Measurements from ENCODE around the gene SCGB3A1.

SCGB3A1 gene

GRCh38 chr5:180603076-180603594 is 11.8 kb upstream of the SCGB3A1 start:
- DNase-seq, result no peak

- no peak for DNase-seq
Observed at GRCh38 chr5:180602481-180603075, 11.3 kb upstream of the SCGB3A1 start.

GRCh38 chr5:180601591-180602480 is 10.5 kb upstream of the SCGB3A1 start:
- no peak for DNase-seq

GRCh38 chr5:180600554-180601041 is 9.3 kb upstream of the SCGB3A1 start:
- DNase-seq, result no peak

- DNase-seq, result no peak
Observed at GRCh38 chr5:180599981-180600553, 8.8 kb upstream of the SCGB3A1 start.

GRCh38 chr5:180599590-180599914 is 8.3 kb upstream of the SCGB3A1 start:
- no peak for DNase-seq

GRCh38 chr5:180598797-180599589 is 7.7 kb upstream of the SCGB3A1 start:
- DNase-seq, result no peak

- DNase-seq, result no peak
Observed at GRCh38 chr5:180598316-180598701, 7.0 kb upstream of the SCGB3A1 start.

- no peak for DNase-seq
Observed at GRCh38 chr5:180596668-180597231, 5.5 kb upstream of the SCGB3A1 start.

- no peak for DNase-seq
Observed at GRCh38 chr5:180596115-180596667, 4.9 kb upstream of the SCGB3A1 start.

GRCh38 chr5:180595381-180596114 is 4.2 kb upstream of the SCGB3A1 start:
- no peak for DNase-seq

- no peak for DNase-seq
Observed at GRCh38 chr5:180595046-180595379, 3.7 kb upstream of the SCGB3A1 start.

GRCh38 chr5:180594311-180595045 is 3.2 kb upstream of the SCGB3A1 start:
- DNase-seq, result no peak

GRCh38 chr5:180593446-180594206 is 2.3 kb upstream of the SCGB3A1 start:
- no peak for DNase-seq

- DNase-seq, result no peak
Observed at GRCh38 chr5:180592176-180592575, 877 bp upstream of the SCGB3A1 start.

GRCh38 chr5:180590543-180591310 is 572 bp downstream of the SCGB3A1 start:
- DNase-seq, result no peak

GRCh38 chr5:180589771-180590542 is 1.3 kb downstream of the SCGB3A1 start:
- no peak for DNase-seq

GRCh38 chr5:180586870-180587269 is 4.4 kb downstream of the SCGB3A1 start:
- no peak for DNase-seq
